ENCODE results near the gene DMP1.

The DMP1 gene

GRCh38 chr4:87644286-87644685, 5.8 kb upstream of the DMP1 start:
- peak; percentile 15 for TF ChIP-seq CTCF (IDR thresholded peaks at IDR 0.05; ENCODE audit: low read depth, low read length)
- TF ChIP-seq EZH2phosphoT487 (IDR thresholded peaks at IDR 0.05; ENCODE audit: low read depth) = no peak
- Histone ChIP-seq H3K36me3 (replicated peaks; ENCODE audit: low read depth, low read length) (no peaks in the 10 kb centered on the region), H3K27ac (ENCODE audit: low read length) (no peak overlapping the region), H3K79me2 (ENCODE audit: low read length) (no peaks in the 10 kb centered on the region), H3K4me1 (ENCODE audit: low read length) (no peaks in the 10 kb centered on the region), H2AFZ (ENCODE audit: low read depth, low read length) (no peak overlapping the region), H4K20me1 (ENCODE audit: insufficient read depth, low read length) (no peaks in the 10 kb centered on the region), H3K4me3 (ENCODE audit: low read length) (no peak overlapping the region), H3K9ac (ENCODE audit: low read length) (no peak overlapping the region), H3K4me2 (ENCODE audit: low read length) (no peak overlapping the region), H3K27me3 (ENCODE audit: low read depth, low read length) (no peaks in the 10 kb centered on the region), H3K9me3 (ENCODE audit: insufficient read depth, low read length) (no peaks in the 10 kb centered on the region)

DNA sequence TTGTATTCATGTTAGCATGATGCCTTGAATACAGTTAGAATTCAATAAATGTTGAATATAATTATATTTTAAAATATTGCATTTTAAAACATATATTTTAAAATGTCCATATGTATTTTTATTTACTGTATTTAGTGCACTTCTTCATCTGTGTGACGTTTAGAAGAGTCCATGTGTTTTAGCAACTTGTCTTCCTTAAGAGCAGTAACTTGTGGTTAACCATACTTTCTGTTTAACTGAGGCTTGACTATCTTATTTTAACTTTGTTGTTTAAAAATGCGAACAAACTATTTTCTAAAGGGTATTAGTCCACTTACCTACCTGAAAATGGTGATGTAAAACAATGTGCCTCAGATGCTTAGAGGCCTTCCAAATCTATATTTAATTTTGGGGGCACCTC, 858 bp downstream of the DMP1 start:
- no peaks in the 10 kb centered on the region for H3K27me3 ChIP-seq (ENCODE audit: low read depth, low read length)
- no peaks in the 10 kb centered on the region for H4K20me1 ChIP-seq (ENCODE audit: insufficient read depth, low read length)
- no peak overlapping the region for H3K27ac ChIP-seq (ENCODE audit: low read length)
- no peak overlapping the region for H3K4me3 ChIP-seq (ENCODE audit: low read length)
- H3K36me3 ChIP-seq (replicated peaks; ENCODE audit: low read depth, low read length) = no peaks in the 10 kb centered on the region
- H3K4me2 ChIP-seq (ENCODE audit: low read length) = no peak overlapping the region
- no peak overlapping the region for H3K9ac ChIP-seq (ENCODE audit: low read length)
- H3K79me2 ChIP-seq (ENCODE audit: low read length) = no peaks in the 10 kb centered on the region
- no peak for TF ChIP-seq EZH2phosphoT487 (IDR thresholded peaks at IDR 0.05; ENCODE audit: low read depth)
- TF ChIP-seq CTCF (IDR thresholded peaks at IDR 0.05; ENCODE audit: low read depth, low read length) = no peak
- H3K9me3 ChIP-seq (ENCODE audit: insufficient read depth, low read length) = no peaks in the 10 kb centered on the region
- no peak overlapping the region for H2AFZ ChIP-seq (ENCODE audit: low read depth, low read length)
- no peaks in the 10 kb centered on the region for H3K4me1 ChIP-seq (ENCODE audit: low read length)

- Histone ChIP-seq H3K27me3 (ENCODE audit: low read depth, low read length) (no peaks in the 10 kb centered on the region), H3K4me2 (ENCODE audit: low read length) (no peak overlapping the region), H3K4me3 (ENCODE audit: low read length) (no peak overlapping the region), H3K9me3 (ENCODE audit: insufficient read depth, low read length) (no peaks in the 10 kb centered on the region), H3K27ac (ENCODE audit: low read length) (no peak overlapping the region), H2AFZ (ENCODE audit: low read depth, low read length) (no peak overlapping the region), H3K9ac (ENCODE audit: low read length) (no peak overlapping the region), H3K79me2 (ENCODE audit: low read length) (no peaks in the 10 kb centered on the region), H3K36me3 (replicated peaks; ENCODE audit: low read depth, low read length) (no peaks in the 10 kb centered on the region), H3K4me1 (ENCODE audit: low read length) (no peaks in the 10 kb centered on the region), H4K20me1 (ENCODE audit: insufficient read depth, low read length) (no peaks in the 10 kb centered on the region)
- no peak for TF ChIP-seq EZH2phosphoT487 (IDR thresholded peaks at IDR 0.05; ENCODE audit: low read depth)
- TF ChIP-seq CTCF (IDR thresholded peaks at IDR 0.05; ENCODE audit: low read depth, low read length) = no peak
These were observed 1.9 kb downstream of the DMP1 start for GRCh38 chr4:87651941-87652340.

DNA sequence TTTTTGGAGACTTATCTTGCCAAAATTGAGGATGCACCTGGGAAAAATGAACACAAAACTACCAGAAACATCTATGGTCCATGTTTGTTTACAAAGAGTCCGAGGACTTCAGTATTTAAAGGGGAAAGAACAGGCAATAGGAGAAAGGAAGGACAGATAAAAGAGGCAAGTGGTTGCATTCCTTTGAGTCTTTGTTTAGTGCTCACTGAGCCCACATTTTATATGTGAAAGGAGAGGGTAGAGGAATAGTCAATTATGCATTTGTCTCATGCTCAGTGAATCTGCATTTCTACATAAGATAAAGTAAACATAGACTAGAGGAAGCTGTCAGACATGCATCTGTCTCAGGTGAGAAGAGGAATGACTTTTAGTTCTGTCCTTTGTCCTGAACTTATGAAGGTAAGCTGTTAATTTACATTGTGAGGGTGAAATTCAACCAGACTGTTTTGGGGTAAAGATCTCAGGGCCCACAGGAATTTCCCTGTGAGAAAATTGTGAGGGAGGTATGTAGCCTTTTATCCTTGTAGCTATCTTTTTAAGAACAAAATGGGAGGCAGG, 4.5 kb downstream of the DMP1 start:
- no peak overlapping the region for H3K4me2 ChIP-seq (ENCODE audit: low read length)
- H3K4me1 ChIP-seq (ENCODE audit: low read length) = no peaks in the 10 kb centered on the region
- H3K36me3 ChIP-seq (replicated peaks; ENCODE audit: low read depth, low read length) = no peaks in the 10 kb centered on the region
- H2AFZ ChIP-seq (ENCODE audit: low read depth, low read length) = no peak overlapping the region
- no peaks in the 10 kb centered on the region for H3K79me2 ChIP-seq (ENCODE audit: low read length)
- no peak overlapping the region for H3K9ac ChIP-seq (ENCODE audit: low read length)
- H3K27ac ChIP-seq (ENCODE audit: low read length) = no peak overlapping the region
- no peak overlapping the region for H3K4me3 ChIP-seq (ENCODE audit: low read length)
- no peaks in the 10 kb centered on the region for H3K27me3 ChIP-seq (ENCODE audit: low read depth, low read length)
- no peak for TF ChIP-seq EZH2phosphoT487 (IDR thresholded peaks at IDR 0.05; ENCODE audit: low read depth)
- TF ChIP-seq CTCF (IDR thresholded peaks at IDR 0.05; ENCODE audit: low read depth, low read length) = no peak
- H4K20me1 ChIP-seq (ENCODE audit: insufficient read depth, low read length) = no peaks in the 10 kb centered on the region
- H3K9me3 ChIP-seq (ENCODE audit: insufficient read depth, low read length) = no peaks in the 10 kb centered on the region

Data from OCI-LY3 (cell line).